ENCODE measurements around the gene CCNQ.

The CCNQ gene

DNA sequence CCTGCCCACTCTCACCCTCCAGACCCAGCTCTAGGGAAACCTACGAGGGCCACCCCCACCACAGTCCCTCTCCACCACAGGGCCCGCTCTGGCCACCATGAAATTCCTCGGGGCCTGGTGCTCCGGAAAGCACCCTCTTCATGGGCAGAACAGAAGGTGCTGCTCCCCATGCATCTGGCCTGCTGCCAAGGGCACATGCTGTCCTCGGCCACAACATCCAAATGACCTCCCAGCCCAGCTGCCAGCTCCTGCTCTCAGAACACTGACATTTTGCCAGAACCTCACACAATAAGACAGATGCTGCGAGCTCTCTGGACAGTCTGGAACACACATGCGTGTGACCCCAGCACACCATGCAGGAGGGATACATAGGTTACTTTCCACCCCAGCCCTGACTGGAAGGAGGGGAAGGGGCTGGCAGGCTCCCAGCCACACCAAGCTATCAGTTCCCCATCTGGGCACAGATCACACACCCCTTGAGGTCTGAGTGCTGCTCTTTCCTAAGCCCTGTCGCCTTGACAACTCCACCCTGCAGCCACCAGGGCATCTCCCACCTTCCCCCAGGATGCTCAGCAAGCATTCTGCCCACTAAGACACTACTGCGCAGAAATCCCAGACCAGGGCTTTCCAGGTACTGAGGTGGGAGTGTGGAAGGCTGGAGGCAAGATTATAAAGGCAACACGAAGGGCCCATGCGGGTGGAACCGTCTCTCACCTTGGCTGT lies 5.8 kb downstream of the CCNQ start:
- TF ChIP-seq, protein P1, sequence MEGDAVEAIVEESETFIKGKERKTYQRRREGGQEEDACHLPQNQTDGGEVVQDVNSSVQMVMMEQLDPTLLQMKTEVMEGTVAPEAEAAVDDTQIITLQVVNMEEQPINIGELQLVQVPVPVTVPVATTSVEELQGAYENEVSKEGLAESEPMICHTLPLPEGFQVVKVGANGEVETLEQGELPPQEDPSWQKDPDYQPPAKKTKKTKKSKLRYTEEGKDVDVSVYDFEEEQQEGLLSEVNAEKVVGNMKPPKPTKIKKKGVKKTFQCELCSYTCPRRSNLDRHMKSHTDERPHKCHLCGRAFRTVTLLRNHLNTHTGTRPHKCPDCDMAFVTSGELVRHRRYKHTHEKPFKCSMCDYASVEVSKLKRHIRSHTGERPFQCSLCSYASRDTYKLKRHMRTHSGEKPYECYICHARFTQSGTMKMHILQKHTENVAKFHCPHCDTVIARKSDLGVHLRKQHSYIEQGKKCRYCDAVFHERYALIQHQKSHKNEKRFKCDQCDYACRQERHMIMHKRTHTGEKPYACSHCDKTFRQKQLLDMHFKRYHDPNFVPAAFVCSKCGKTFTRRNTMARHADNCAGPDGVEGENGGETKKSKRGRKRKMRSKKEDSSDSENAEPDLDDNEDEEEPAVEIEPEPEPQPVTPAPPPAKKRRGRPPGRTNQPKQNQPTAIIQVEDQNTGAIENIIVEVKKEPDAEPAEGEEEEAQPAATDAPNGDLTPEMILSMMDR (IDR thresholded peaks at IDR 0.05; ENCODE audit: insufficient read depth, low read depth, low read length, missing control alignments): no peak
- no peak for DNase-seq (ENCODE audit: low read depth)

DNA sequence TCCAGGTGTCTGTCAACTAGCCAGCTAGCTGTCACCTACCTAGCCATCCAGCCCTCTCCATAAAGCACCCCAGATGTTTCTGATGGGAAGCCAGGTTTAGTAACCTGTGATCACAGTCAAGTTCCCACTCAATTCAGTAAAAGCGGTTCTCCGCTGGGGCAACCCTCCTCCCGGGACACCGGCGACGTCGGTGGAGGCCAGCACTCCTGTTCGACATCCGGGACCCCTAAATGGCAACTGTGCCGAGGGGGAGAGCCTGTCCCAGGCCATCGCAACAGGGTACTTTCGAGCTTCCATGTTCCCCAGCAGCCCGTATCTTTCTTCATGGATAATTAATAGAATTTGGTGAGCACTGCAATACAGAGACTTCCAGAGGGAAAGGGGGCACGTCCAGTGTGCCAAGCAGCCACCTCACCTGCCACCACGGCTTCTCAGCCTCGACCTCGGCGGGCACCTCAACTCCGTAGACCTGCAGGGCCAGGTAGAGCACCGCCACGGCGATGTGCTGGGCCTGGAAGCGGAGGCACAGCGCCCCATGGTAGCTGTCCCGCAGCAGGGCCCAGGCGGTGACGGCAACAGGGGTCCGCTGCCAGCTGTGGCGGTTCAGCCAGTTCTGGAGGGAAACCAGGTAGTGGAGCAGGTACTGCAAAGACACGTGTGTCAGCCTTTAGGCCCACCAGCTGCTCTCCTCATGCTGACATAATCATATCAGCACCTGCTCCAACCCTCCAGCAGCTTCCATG lies 6.7 kb downstream of the CCNQ start:
- H3K4me3 ChIP-seq (ENCODE audit: low read depth, low read length): no peak overlapping the region
- TF ChIP-seq, protein P1 (IDR thresholded peaks at IDR 0.05; ENCODE audit: insufficient read depth, low read depth, low read length, missing control alignments): no peak
- no peak for DNase-seq (ENCODE audit: low read depth)

More for the DNA sequence above, 5.8 kb downstream of the CCNQ start:
- H3K4me3 ChIP-seq (ENCODE audit: low read depth, low read length): no peak overlapping the region

- H3K4me3 ChIP-seq (ENCODE audit: low read depth, low read length): no peak overlapping the region
- TF ChIP-seq, protein P1 (IDR thresholded peaks at IDR 0.05; ENCODE audit: insufficient read depth, low read depth, low read length, missing control alignments): no peak
- no peak for DNase-seq (ENCODE audit: low read depth)
Observed at GRCh38 chrX:153590961-153591956, 7.7 kb downstream of the CCNQ start.

- TF ChIP-seq, protein P1 (IDR thresholded peaks at IDR 0.05; ENCODE audit: insufficient read depth, low read depth, low read length, missing control alignments): no peak
Observed at GRCh38 chrX:153588782-153589446, 10.0 kb downstream of the CCNQ start.

GRCh38 chrX:153588021-153588781 lies 10.7 kb downstream of the CCNQ start:
- no peak overlapping the region for H3K4me3 ChIP-seq (ENCODE audit: low read depth, low read length)
- no peak for DNase-seq (ENCODE audit: low read depth)
- TF ChIP-seq, protein P1 (IDR thresholded peaks at IDR 0.05; ENCODE audit: insufficient read depth, low read depth, low read length, missing control alignments): no peak

More at GRCh38 chrX:153588782-153589446, 10.0 kb downstream of the CCNQ start:
- no peak for DNase-seq (ENCODE audit: low read depth)
- no peak overlapping the region for H3K4me3 ChIP-seq (ENCODE audit: low read depth, low read length)

Data from GM12865 (cell line).